ENCODE results near the gene DCDC2C.

Gene DCDC2C

GRCh38 chr2:3743951-3744555, 40.7 kb downstream of the DCDC2C start:
- no peak for TF ChIP-seq TAF1 (IDR thresholded peaks at IDR 0.05; ENCODE audit: borderline replicate concordance, insufficient read depth, low read length)
- TF ChIP-seq POLR2AphosphoS5 (IDR thresholded peaks at IDR 0.05; ENCODE audit: low read depth, low read length) = no peak
- TF ChIP-seq SIN3A (IDR thresholded peaks at IDR 0.05; ENCODE audit: borderline replicate concordance, insufficient read depth, low read length) = no peak
- TF ChIP-seq FOXP2 (optimal IDR thresholded peaks at IDR 0.05; ENCODE audit: borderline replicate concordance, extremely low read depth, extremely low read length, insufficient read depth) = no peak
- TF ChIP-seq, protein P1, sequence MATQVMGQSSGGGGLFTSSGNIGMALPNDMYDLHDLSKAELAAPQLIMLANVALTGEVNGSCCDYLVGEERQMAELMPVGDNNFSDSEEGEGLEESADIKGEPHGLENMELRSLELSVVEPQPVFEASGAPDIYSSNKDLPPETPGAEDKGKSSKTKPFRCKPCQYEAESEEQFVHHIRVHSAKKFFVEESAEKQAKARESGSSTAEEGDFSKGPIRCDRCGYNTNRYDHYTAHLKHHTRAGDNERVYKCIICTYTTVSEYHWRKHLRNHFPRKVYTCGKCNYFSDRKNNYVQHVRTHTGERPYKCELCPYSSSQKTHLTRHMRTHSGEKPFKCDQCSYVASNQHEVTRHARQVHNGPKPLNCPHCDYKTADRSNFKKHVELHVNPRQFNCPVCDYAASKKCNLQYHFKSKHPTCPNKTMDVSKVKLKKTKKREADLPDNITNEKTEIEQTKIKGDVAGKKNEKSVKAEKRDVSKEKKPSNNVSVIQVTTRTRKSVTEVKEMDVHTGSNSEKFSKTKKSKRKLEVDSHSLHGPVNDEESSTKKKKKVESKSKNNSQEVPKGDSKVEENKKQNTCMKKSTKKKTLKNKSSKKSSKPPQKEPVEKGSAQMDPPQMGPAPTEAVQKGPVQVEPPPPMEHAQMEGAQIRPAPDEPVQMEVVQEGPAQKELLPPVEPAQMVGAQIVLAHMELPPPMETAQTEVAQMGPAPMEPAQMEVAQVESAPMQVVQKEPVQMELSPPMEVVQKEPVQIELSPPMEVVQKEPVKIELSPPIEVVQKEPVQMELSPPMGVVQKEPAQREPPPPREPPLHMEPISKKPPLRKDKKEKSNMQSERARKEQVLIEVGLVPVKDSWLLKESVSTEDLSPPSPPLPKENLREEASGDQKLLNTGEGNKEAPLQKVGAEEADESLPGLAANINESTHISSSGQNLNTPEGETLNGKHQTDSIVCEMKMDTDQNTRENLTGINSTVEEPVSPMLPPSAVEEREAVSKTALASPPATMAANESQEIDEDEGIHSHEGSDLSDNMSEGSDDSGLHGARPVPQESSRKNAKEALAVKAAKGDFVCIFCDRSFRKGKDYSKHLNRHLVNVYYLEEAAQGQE (IDR thresholded peaks at IDR 0.05; ENCODE audit: insufficient read depth in 1 of 2, low read depth in 2 of 2, low read length in 2 of 2) = no peak

GRCh38 chr2:3745920-3746319, 42.5 kb downstream of the DCDC2C start:
- TF ChIP-seq, protein P1 (IDR thresholded peaks at IDR 0.05; ENCODE audit: insufficient read depth in 1 of 2, low read depth in 2 of 2, low read length in 2 of 2) = no peak
- TF ChIP-seq SIN3A (IDR thresholded peaks at IDR 0.05; ENCODE audit: borderline replicate concordance, insufficient read depth, low read length) (no peak), POLR2AphosphoS5 (IDR thresholded peaks at IDR 0.05; ENCODE audit: low read depth, low read length) (no peak), TAF1 (IDR thresholded peaks at IDR 0.05; ENCODE audit: borderline replicate concordance, insufficient read depth, low read length) (no peak), FOXP2 (optimal IDR thresholded peaks at IDR 0.05; ENCODE audit: borderline replicate concordance, extremely low read depth, extremely low read length, insufficient read depth) (no peak)

DNA sequence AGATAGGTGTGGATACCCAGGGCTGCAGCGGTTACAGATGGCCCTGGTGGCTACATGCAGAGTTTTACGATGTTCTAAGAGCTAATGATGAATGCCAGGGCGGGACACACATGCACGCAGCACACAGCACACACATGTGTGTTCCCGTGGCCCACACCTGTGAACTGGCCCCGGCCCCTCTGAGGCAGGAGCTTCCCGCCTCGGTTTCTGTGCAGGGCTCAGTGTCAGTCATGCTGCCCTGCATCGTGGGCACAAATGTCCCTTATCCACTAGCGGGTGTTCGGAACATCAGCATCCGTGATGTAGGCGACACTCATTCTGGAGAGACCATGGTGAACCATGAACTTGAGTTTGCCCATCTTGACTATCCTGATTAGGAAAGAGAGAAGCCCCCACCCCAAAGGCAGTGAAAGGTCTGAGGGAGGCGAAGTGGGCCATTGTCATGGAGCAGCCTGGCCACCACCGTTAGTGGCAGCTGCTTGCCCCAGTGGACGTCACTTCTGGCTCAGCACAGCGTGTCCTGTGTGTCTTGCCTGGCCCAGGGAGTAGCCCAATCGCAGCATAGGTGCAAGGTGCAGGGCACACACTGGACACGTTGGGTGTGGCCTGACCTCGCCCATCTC, 43.8 kb downstream of the DCDC2C start:
- TF ChIP-seq, protein P1 (IDR thresholded peaks at IDR 0.05; ENCODE audit: insufficient read depth in 1 of 2, low read depth in 2 of 2, low read length in 2 of 2) = no peak
- TF ChIP-seq SIN3A (IDR thresholded peaks at IDR 0.05; ENCODE audit: borderline replicate concordance, insufficient read depth, low read length) = no peak
- no peak for TF ChIP-seq TAF1 (IDR thresholded peaks at IDR 0.05; ENCODE audit: borderline replicate concordance, insufficient read depth, low read length)
- no peak for TF ChIP-seq FOXP2 (optimal IDR thresholded peaks at IDR 0.05; ENCODE audit: borderline replicate concordance, extremely low read depth, extremely low read length, insufficient read depth)
- no peak for TF ChIP-seq POLR2AphosphoS5 (IDR thresholded peaks at IDR 0.05; ENCODE audit: low read depth, low read length)

- no peak for TF ChIP-seq FOXP2 (optimal IDR thresholded peaks at IDR 0.05; ENCODE audit: borderline replicate concordance, extremely low read depth, extremely low read length, insufficient read depth)
- no peak for TF ChIP-seq POLR2AphosphoS5 (IDR thresholded peaks at IDR 0.05; ENCODE audit: low read depth, low read length)
- TF ChIP-seq, protein P1 (IDR thresholded peaks at IDR 0.05; ENCODE audit: insufficient read depth in 1 of 2, low read depth in 2 of 2, low read length in 2 of 2) = no peak
- no peak for TF ChIP-seq SIN3A (IDR thresholded peaks at IDR 0.05; ENCODE audit: borderline replicate concordance, insufficient read depth, low read length)
- TF ChIP-seq TAF1 (IDR thresholded peaks at IDR 0.05; ENCODE audit: borderline replicate concordance, insufficient read depth, low read length) = no peak
Observed at GRCh38 chr2:3747826-3748225, 44.5 kb downstream of the DCDC2C start.

Data from PFSK-1 (cell line).